Spleen (tissue), 7 donors: ENCODE measurements around the gene RSAD2.
A peak's percentile ranks its signal among the peaks of the same experiment; 100 is the strongest.

Source experiments
- CTCF ChIP-seq, 11 experiments: fragments of 200-600 bp in 7 of 11; fragments of 450-650 bp in 4 of 11; sonication (generic) in 4 of 11; IDR thresholded peaks in 8 of 11; conservative IDR thresholded peaks in 3 of 11; 1 replicate in 7 of 11; 2 replicates in 4 of 11; pipeline versions ENCODE4 v1.4.0 to v1.8.0; 2016 to 2021; ENCODE audit warnings: antibody characterized with exemption in 11 of 11, inconsistent platforms in 4 of 11, mild to moderate bottlenecking in 1 of 11
- POLR2A ChIP-seq, 3 donors: fragments of 450-650 bp; IDR thresholded peaks; one replicate each; pipeline ENCODE4 v1.5.1; 2017; ENCODE audit warnings: antibody characterized with exemption in 3 of 3, mild to moderate bottlenecking in 1 of 3
- POLR2AphosphoS5 ChIP-seq, 3 donors: sonication (generic); formaldehyde crosslinking; IDR thresholded peaks; one replicate each; pipeline ENCODE4 v1.5.1; 2017; ENCODE audit warnings: antibody characterized with exemption in 3 of 3
- donor health status: DM: no; HTN: no; CAD: no; lungs with moderate emphysema.
- donor health status: DM: no; HTN: no; CAD: no.
- donor health status: DM: no; HTN: no; CAD: no.

GRCh38 chr2:6916736-6917070 lies 39.1 kb downstream of the RSAD2 start:
- no peak for TF ChIP-seq CTCF (IDR thresholded peaks at IDR 0.05 in 8 of 11, conservative IDR thresholded peaks at IDR 0.05 in 3 of 11)
- TF ChIP-seq POLR2AphosphoS5 (IDR thresholded peaks at IDR 0.05) = no peak
- peak in 1 of 3 donors; percentile 5 for TF ChIP-seq POLR2A (IDR thresholded peaks at IDR 0.05)
